Neutrophil (primary cell): ENCODE measurements around the gene GPSM1.

Experiments used
- H3K27ac ChIP-seq: fragments of 200-600 bp; sonication (generic); 2 replicates; pipeline ENCODE4 v1.5.1; 2016; ENCODE audit warnings: mild to moderate bottlenecking, moderate library complexity
- H3K27me3 ChIP-seq: fragments of 200-600 bp; sonication (generic); 2 replicates; pipeline ENCODE4 v1.6.0; 2016; ENCODE audit warnings: mild to moderate bottlenecking
- H3K36me3 ChIP-seq: fragments of 200-600 bp; sonication (generic); 2 replicates; pipeline ENCODE4 v1.5.1; 2017
- H3K4me1 ChIP-seq, 2 experiments: fragments of 200-600 bp in 1 of 2; sonication (generic) in 1 of 2; 1 replicate in 1 of 2; 2 replicates in 1 of 2; pipeline versions ENCODE4 v1.5.1 to v1.6.1; 2013 to 2016; ENCODE audit warnings: low read depth in 1 of 2, low read length in 1 of 2, mild to moderate bottlenecking in 1 of 2, moderate library complexity in 1 of 2; ENCODE audit not compliant: control insufficient read depth in 1 of 2, insufficient read depth in 1 of 2
- H3K4me3 ChIP-seq, 2 experiments: fragments of 200-600 bp in 1 of 2; sonication (generic) in 1 of 2; 1 replicate in 1 of 2; 2 replicates in 1 of 2; pipeline ENCODE4 v1.5.1; 2013 to 2016; ENCODE audit warnings: low read depth in 1 of 2, low read length in 1 of 2, mild to moderate bottlenecking in 1 of 2, moderate library complexity in 1 of 2
- H3K9me3 ChIP-seq: fragments of 200-600 bp; sonication (generic); 2 replicates; pipeline ENCODE4 v1.5.1; 2016
- TF ChIP-seq, protein P1 (sequence below): fragments of 200-600 bp; sonication (generic); IDR thresholded peaks from 2 replicates; pipeline ENCODE4 v1.5.1; 2016; ENCODE audit warnings: antibody characterized with exemption

The GPSM1 gene

DNA sequence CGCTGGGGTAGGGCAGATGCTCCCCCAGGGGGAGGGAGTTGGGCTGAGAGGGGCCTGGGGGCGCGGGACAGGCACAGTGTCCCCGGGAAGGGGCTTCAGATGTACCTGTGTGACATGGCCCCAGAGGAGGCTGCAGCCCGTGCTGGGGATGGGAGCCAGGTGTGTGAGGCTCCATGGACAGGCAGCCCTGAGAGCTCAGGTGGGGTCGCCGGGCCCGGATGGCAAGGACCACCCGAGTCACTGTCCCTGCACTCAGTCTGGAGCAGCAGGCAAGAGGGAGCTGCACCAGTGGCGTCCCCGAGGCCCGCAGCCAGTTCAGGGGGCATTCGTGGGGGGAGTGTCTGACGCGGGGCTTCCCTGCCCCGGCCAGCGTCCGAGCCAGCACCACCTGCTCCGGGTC lies 42.4 kb upstream of the GPSM1 start:
- TF ChIP-seq, protein P1, sequence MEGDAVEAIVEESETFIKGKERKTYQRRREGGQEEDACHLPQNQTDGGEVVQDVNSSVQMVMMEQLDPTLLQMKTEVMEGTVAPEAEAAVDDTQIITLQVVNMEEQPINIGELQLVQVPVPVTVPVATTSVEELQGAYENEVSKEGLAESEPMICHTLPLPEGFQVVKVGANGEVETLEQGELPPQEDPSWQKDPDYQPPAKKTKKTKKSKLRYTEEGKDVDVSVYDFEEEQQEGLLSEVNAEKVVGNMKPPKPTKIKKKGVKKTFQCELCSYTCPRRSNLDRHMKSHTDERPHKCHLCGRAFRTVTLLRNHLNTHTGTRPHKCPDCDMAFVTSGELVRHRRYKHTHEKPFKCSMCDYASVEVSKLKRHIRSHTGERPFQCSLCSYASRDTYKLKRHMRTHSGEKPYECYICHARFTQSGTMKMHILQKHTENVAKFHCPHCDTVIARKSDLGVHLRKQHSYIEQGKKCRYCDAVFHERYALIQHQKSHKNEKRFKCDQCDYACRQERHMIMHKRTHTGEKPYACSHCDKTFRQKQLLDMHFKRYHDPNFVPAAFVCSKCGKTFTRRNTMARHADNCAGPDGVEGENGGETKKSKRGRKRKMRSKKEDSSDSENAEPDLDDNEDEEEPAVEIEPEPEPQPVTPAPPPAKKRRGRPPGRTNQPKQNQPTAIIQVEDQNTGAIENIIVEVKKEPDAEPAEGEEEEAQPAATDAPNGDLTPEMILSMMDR, result no peak
- Histone ChIP-seq H3K36me3 (no peaks in the 10 kb centered on the region), H3K27me3 (peaks cover 17% of the 10 kb centered on the region)

DNA sequence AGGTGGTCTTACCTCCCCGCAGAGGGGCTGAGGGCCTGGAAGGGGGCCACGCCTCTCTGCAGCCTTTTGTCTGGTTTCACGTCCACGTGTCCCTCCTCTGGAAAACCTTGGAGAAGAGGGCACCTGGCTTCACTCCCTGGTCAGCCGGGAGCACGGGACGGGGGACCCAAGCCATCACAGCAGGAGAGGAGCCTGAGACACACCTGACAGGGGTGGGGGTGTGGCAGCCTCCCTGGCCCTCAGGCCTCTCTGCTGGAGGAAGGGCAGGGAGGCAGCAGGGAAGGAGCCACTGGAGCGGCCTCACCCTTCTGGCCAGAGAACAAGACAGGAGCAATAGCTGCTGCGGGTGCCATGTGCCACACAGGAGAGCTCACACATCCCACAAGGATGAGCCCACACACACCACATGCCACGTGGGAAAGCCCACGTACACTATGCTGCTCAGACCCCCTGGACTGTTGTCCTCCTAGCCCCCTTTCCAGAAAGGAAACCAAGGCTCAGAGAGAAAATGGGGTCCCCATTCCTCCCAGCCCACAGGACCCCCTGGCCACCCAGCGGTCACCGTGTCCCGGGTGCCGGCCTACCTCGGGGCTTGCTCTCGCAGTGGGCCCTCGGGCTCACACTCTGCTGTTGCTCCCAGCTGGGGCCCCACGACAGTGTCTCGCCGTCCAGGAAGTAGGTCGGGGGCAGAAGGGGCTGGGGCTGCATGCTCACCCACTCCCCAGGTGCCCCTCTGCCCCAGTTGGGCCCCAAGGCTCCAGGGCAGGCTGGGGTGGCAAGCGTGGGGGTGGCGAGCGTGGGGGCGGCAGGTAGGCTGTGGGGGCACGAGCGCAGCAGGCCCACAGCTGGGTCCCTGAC lies 41.6 kb upstream of the GPSM1 start:
- Histone ChIP-seq H3K4me3 (no peak overlapping the region), H3K4me1 (peaks cover 0 to 4% of the 10 kb centered on the region in 2 experiments)

More for the DNA sequence above, 42.4 kb upstream of the GPSM1 start:
- no peaks in the 10 kb centered on the region for H3K9me3 ChIP-seq
- H3K4me3 ChIP-seq, result no peak overlapping the region
- peaks cover 0 to 4% of the 10 kb centered on the region in 2 experiments for H3K4me1 ChIP-seq
- no peak overlapping the region for H3K27ac ChIP-seq

DNA sequence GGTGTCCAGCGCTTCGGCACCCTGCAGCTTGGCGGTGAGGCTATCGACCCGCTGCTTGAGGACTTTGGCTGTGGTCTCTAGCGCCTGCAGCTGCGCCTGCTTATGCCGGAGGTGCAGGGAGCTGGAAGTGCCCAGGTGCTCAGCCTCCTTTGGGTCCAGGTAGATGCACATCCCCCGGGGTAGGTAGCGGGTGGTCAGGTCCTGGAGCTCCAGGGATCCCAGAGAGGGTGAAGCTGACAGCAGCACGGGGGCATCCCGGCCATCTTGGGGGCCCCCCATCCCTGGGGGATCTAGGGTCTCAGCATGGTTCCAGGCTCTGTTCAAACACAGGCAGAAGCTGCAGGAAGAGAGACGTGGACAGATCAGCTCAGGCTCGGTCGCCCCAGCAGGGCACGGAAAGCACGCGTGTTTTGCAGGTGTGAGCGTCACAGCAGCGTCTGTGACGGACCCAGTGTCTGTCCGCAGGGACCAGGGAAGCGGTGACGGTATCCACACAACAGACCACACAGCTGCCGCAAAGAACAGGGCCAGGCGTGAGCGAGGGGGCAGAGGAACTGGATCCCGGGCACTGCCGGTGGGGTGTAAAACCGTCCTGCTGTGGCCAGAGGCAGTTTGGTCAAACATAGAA lies 40.9 kb upstream of the GPSM1 start:
- H3K9me3 ChIP-seq, result no peaks in the 10 kb centered on the region
- no peaks in the 10 kb centered on the region for H3K36me3 ChIP-seq
- peaks cover 17% of the 10 kb centered on the region for H3K27me3 ChIP-seq
- TF ChIP-seq, protein P1, result no peak
- H3K4me1 ChIP-seq, result peaks cover 0 to 4% of the 10 kb centered on the region in 2 experiments
- H3K27ac ChIP-seq, result no peak overlapping the region
- no peak overlapping the region for H3K4me3 ChIP-seq

More for the DNA sequence above, 41.6 kb upstream of the GPSM1 start:
- Histone ChIP-seq H3K27ac (no peak overlapping the region), H3K27me3 (peaks cover 17% of the 10 kb centered on the region), H3K9me3 (no peaks in the 10 kb centered on the region), H3K36me3 (no peaks in the 10 kb centered on the region)
- TF ChIP-seq, protein P1, result no peak

DNA sequence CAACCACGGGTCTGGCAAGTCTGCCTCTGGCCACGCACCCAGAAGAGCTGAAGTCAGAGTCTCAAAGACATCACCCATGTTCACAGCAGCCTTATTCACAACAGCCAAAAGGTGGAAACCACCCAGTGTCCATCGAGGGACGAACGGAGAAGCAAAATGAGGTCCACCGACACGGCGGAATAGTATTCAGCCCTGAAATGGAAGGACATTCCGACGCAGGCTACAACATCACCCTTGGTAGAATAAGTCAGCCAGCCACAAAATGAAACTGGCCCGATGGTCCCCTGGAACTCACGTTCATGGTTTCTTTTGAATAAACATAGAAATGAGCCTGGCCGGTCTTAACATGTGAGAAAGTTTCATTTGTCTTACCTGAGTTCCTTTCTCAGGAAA lies 40.4 kb upstream of the GPSM1 start:
- no peaks in the 10 kb centered on the region for H3K36me3 ChIP-seq
- no peaks in the 10 kb centered on the region for H3K9me3 ChIP-seq
- TF ChIP-seq, protein P1, result no peak

DNA sequence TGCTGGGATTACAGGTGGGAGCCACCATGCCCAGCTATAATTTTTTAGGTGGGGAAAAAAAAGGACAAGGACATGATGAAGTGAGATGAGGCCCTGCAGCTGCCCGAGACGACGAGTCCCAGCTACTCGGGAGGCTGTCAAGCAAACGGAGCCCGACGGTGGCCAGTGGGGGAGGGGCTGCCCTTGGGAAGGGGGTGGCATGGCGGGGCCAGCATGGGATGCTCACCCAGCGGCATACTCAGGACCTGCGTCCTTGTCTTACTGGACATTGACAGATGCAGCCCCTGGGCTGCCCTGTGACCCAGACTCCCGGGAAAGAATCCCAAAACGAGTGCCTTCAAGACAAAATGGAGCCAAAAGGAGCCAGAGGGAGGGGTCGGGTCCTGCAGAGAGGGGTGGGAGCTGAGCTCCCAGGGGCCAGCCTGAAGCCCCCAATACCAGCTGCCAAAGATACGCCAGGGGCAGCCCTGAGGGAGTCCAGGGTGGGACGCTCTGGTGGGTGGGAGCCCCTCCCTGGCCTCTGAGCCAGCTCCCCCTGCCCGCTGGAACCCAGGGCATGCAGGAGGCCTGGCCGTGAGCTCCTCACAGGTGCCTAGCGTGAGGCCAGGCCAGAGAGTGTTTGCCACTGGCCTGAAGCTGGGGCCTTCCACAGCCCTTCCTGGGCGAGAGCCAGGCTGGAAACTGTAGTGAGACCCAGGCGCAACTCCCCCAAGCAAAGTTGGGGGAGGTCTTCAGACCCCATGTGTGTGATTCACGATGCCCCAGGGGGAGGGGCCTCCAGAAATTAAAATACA lies 39.2 kb upstream of the GPSM1 start:
- Histone ChIP-seq H3K4me3 (no peak overlapping the region), H3K36me3 (no peaks in the 10 kb centered on the region), H3K27ac (no peak overlapping the region), H3K27me3 (peaks cover 5% of the 10 kb centered on the region), H3K4me1 (peaks cover 0 to 4% of the 10 kb centered on the region in 2 experiments), H3K9me3 (no peaks in the 10 kb centered on the region)
- TF ChIP-seq, protein P1, result no peak

More for the DNA sequence above, 40.4 kb upstream of the GPSM1 start:
- Histone ChIP-seq H3K4me1 (peaks cover 0 to 4% of the 10 kb centered on the region in 2 experiments), H3K27me3 (peaks cover 17% of the 10 kb centered on the region), H3K27ac (no peak overlapping the region), H3K4me3 (no peak overlapping the region)
